ENCODE measurements around the gene NME4. TPM values are rescaled to one million over a fixed set of nuclear protein-coding genes. Genes with fewer than 3 reads are reported as not detected.
A peak's percentile ranks its signal among the peaks of the same experiment; 100 is the strongest.

The NME4 gene
- total RNA-seq, 2 experiments from 2014 or later, result 22.9 to 24.2 TPM

DNA sequence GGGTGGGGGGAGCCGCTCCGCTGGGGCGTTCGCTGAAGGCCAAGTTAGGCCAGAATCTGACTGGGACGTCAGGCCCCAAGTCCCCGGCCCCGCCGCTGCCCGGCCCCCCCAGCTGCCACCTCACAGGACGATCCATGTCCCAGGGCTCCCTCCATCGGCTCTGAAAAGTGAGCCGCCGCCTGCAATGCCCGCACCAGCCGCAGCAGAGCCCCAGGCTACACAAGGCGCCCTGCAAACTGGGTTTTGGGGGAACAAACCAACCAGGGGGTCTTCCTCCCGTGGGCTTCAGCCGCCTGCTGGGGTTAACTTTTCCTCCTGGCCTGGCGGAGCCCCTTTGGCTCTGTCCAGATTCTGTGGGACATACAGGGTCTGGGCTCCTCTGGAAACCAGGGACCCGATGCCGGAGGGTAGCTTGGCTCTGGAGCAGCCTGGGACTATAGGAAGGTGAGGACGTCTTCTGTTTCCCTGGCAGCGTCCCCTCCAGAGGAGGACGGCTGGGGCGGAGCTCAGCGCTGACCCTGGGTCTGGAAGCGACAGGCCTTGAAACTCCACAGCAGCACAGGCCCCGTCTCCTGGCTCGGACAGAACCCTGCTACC is 835 bp downstream of the NME4 start:
- Mint-ChIP-seq H3K27me3 (peaks cover 2% of the 10 kb centered on the region), H3K4me1 (ENCODE audit: low read depth) (peaks cover 22% of the 10 kb centered on the region), H3K36me3 (ENCODE audit: low read depth) (peaks cover 2% of the 10 kb centered on the region), H3K27ac (no peak overlapping the region), H3K9me3 (no peaks in the 10 kb centered on the region), H3K4me3 (peak overlapping the region; percentile 50)
- ChIA-PET CTCF (no interaction called here), POLR2A (no interaction called here)
- ATAC-seq, result no peak
- intact Hi-C loops (cut with micrococcal nuclease), result loop anchor here (5.0 kb wide), 1 partner anchor 129 kb away; the partner anchor contains the start of gene CAPN15
- DNase-seq, result peak; percentile 53
- TF ChIP-seq, protein P1, sequence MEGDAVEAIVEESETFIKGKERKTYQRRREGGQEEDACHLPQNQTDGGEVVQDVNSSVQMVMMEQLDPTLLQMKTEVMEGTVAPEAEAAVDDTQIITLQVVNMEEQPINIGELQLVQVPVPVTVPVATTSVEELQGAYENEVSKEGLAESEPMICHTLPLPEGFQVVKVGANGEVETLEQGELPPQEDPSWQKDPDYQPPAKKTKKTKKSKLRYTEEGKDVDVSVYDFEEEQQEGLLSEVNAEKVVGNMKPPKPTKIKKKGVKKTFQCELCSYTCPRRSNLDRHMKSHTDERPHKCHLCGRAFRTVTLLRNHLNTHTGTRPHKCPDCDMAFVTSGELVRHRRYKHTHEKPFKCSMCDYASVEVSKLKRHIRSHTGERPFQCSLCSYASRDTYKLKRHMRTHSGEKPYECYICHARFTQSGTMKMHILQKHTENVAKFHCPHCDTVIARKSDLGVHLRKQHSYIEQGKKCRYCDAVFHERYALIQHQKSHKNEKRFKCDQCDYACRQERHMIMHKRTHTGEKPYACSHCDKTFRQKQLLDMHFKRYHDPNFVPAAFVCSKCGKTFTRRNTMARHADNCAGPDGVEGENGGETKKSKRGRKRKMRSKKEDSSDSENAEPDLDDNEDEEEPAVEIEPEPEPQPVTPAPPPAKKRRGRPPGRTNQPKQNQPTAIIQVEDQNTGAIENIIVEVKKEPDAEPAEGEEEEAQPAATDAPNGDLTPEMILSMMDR (IDR thresholded peaks at IDR 0.05), result no peak

DNA sequence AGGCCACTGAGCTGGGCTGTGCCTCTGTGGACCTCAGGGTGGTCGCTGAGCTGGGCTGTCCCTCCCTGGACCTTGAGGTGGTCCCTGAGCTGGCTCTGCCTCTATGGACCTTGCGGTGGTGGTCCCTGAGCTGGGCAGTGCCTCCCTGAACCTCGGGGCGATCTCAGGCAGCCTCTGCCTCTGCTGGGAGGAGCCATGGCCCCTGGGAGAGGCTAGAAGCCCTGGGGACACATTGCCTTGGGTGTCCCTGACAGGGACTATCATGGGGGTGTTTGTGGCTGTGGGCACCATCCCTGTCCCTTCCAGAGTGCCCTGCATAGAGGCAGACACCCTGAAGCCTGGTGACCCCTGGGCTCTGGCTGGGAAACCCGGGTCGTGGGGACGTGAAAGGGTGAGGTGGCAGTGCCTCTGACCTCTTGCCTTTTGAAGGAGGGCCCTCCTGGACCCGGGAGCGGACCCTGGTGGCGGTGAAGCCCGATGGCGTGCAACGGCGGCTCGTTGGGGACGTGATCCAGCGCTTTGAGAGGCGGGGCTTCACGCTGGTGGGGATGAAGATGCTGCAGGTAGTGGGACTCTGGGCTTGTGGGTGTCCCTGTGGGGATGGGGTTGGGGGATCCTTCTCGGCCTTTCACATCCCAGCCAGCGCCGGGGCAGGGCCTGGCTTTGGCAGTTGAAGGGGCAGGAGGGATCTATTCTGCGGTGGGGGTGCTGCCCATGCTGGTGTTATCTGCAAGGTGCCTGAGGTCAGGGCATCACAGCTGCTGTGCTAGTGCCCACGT is 1.8 kb downstream of the NME4 start:
- intact Hi-C loops (cut with micrococcal nuclease), result loop anchor here (5.0 kb wide), 1 partner anchor 129 kb away; the partner anchor contains the start of gene CAPN15
- Mint-ChIP-seq H3K27me3 (peaks cover 2% of the 10 kb centered on the region), H3K27ac (no peak overlapping the region), H3K4me1 (ENCODE audit: low read depth) (peaks cover 21% of the 10 kb centered on the region), H3K36me3 (ENCODE audit: low read depth) (peaks cover 2% of the 10 kb centered on the region), H3K9me3 (no peaks in the 10 kb centered on the region), H3K4me3 (peak overlapping the region; percentile 50)
- no peak for DNase-seq
- no peak for ATAC-seq
- POLR2A ChIA-PET, result no interaction called here
- TF ChIP-seq, protein P1 (IDR thresholded peaks at IDR 0.05), result no peak
- CTCF ChIA-PET, result no interaction called here

DNA sequence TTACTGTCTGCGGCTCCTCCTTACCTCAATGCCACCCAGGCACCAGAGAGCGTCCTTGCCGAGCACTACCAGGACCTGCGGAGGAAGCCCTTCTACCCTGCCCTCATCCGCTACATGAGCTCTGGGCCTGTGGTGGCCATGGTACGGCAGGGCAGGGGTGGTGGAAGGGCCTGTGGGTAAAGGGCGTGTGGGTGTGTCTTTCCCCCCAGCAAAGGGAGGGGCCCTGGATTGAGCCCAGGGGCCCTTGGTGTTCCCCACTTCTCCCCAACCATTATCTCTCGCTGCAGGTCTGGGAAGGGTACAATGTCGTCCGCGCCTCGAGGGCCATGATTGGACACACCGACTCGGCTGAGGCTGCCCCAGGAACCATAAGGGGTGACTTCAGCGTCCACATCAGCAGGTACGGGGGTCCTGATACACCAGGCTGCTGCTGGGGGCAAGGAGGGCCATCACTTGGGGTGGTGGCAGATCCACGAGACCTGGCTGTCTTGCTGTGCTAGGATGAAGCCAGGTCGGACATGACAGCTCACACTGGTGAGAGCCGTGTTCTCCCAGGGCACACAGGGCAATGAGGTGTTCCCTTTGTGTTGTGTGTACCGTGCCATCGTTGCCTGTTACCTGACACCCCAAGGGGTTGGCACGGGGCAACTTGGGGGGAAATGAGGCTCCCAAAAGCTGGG is 2.5 kb downstream of the NME4 start:
- peaks cover 2% of the 10 kb centered on the region for H3K36me3 Mint-ChIP-seq (ENCODE audit: low read depth)
- intact Hi-C loops (cut with micrococcal nuclease), result loop anchor here (5.0 kb wide), 1 partner anchor 128 kb away; the partner anchor contains the start of gene CAPN15
- peaks cover 21% of the 10 kb centered on the region for H3K4me1 Mint-ChIP-seq (ENCODE audit: low read depth)
- TF ChIP-seq, protein P1 (IDR thresholded peaks at IDR 0.05), result no peak
- DNase-seq, result no peak
- H3K27me3 Mint-ChIP-seq, result peaks cover 2% of the 10 kb centered on the region
- POLR2A ChIA-PET, result interaction anchor here (1.4 kb wide), 2 partner anchors 127 to 174 kb away, joined by 3 read pairs; no protein-coding TSS in a partner anchor
- no peak overlapping the region for H3K4me3 Mint-ChIP-seq
- CTCF ChIA-PET, result interaction anchor here (1.7 to 2.6 kb wide), 2 partner anchors 17 to 26 kb away, joined by 4 to 11 read pairs; partner anchors contain the start of gene RAB11FIP3
- H3K27ac Mint-ChIP-seq, result no peak overlapping the region
- H3K9me3 Mint-ChIP-seq, result no peaks in the 10 kb centered on the region
- ATAC-seq, result no peak

DNA sequence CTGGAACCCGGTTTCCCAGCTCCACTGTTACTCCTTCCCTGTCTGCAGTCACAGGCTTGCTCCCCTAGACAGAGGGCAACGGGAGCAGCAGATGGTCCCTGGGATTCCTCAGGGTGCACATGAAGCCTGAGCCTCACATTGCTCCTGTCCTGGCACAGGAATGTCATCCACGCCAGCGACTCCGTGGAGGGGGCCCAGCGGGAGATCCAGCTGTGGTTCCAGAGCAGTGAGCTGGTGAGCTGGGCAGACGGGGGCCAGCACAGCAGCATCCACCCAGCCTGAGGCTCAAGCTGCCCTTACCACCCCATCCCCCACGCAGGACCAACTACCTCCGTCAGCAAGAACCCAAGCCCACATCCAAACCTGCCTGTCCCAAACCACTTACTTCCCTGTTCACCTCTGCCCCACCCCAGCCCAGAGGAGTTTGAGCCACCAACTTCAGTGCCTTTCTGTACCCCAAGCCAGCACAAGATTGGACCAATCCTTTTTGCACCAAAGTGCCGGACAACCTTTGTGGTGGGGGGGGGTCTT is 3.1 kb downstream of the NME4 start:
- TF ChIP-seq, protein P1 (IDR thresholded peaks at IDR 0.05), result no peak
- peak overlapping the region; percentile 83 for H3K27ac Mint-ChIP-seq
- peak overlapping the region; percentile 83 for H3K4me3 Mint-ChIP-seq
- intact Hi-C loops (cut with micrococcal nuclease), result no loop called here
- H3K36me3 Mint-ChIP-seq (ENCODE audit: low read depth), result peaks cover 2% of the 10 kb centered on the region
- H3K27me3 Mint-ChIP-seq, result peaks cover 2% of the 10 kb centered on the region
- H3K4me1 Mint-ChIP-seq (ENCODE audit: low read depth), result peaks cover 21% of the 10 kb centered on the region
- ATAC-seq (no peak), DNase-seq (peak; percentile 10)
- no peaks in the 10 kb centered on the region for H3K9me3 Mint-ChIP-seq
- ChIA-PET POLR2A (interaction anchor here (0.6 to 1.7 kb wide), 5 partner anchors 8 to 244 kb away, joined by 3 to 7 read pairs (median 3); no protein-coding TSS in a partner anchor), CTCF (interaction anchor here (1.7 to 2.6 kb wide), 2 partner anchors 16 to 25 kb away, joined by 4 to 11 read pairs; partner anchors contain the start of gene RAB11FIP3)
